HG02759 (cell line): ENCODE measurements around the gene CEP120.
"Not testable (repeated sequence)": the region's sequence is repeated elsewhere in the genome, so short reads cannot be mapped to it uniquely, and the experiment has no call there.

Experiments
- ATAC-seq: cut with Tn5 transposase; IDR thresholded peaks from one replicate; pipeline ENCODE4 v1.9.1; 2021; ENCODE audit warnings: mild to moderate bottlenecking, moderate library complexity; ENCODE audit not compliant: unreplicated experiment

The CEP120 gene

DNA sequence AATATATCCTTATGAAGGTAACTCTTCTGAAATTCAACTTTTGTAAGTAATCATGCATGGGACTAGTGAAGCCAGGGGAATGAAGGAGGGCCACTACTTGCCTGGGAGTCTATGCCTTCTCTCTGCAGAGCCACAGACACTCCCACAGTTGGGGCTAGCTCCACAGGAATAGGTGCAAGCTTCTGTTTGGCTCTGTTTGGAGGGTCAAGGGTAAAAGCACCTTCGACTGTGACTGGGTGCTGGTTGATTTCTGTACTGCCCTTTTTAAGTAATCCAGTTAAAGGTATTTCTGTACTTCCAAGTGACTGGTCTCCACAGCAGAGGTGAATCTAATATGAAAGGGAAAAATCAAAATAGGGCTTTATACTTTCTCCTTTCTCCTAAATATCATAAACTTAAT lies 32.2 kb downstream of the CEP120 start:
- ATAC-seq: no peak

DNA sequence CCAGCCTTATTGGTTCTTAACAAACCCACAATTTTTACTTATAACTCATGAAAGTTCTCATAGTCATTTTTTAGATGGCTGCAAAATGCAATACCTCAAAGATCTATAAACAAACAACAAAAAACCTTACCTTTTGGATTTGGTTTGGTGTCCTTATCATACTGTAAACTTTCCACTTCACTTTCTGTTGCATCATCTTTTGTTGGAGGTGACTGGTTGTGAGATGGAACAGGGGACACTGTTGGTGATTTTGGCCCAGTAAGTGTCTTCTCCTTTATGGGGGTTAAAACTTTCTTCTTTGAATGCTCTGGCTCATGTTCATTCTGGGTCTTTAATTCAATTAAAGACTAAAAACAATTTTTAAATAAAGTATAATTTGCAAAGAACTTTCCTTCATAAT lies 33.4 kb downstream of the CEP120 start:
- ATAC-seq: no peak

DNA sequence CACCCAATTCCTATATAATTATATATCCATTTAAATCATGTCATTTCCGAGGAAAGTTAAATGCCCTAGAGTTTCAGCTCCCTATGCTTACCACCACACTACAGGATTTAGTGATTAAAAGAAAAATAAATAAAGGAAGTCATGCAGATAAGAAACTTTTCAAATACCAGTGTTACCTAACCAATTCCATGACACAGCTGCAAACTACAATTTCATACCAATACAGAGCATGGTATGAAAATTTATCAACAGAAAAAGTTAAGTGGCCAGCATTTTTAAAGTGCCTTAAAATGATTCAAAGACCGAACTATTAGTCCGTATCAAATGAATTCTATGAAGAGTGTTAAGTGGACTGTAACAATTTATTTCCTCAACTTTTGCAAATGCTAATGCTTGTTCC lies 35.9 kb downstream of the CEP120 start:
- no peak for ATAC-seq

DNA sequence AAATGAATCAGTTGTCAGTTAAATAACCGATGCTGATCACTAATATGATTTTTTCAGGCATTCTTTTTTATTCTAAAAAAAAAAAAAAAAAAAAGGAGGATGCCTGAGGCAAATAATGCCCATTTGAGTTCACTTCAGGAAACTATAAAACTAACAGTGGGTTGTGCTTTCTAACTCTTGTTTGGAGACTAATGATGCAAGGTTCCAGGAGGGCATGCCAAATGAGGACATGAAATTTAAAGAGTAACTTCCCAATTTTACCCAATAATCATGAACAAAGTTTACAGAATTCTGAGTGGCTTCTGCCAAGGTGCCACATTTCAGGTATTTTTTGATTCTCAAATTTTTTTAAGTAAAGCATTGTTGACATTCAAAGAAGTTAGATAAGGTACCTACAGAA lies 41.0 kb downstream of the CEP120 start:
- no peak for ATAC-seq

- ATAC-seq: no peak
Observed at GRCh38 chr5:123371575-123372179, 51.5 kb downstream of the CEP120 start.

DNA sequence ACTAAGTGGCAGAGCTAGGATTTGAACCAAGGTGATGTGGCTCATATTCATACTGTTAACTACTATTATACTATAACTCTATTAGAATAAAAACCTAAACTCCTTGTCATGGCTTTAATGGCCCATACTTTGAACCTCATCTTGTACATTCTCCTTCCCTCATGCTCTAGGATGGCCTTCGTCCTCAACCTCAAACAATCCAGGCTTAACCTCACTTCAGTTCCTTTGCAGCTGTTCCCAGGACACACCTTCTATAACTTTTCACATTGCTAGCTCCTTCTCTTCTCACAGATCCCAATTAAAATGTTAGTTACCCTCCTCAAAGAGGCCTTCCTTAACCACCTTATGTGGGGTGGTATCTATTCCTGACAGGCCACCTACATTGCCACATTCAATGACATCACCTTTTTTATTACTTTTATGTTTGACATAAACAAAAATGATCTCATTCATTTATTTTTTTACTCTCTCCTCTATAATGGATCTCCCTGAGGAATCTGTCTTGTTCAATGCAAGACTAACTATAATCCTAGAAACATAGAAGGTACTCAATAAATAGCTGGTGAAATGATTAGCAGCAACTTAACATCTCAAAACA lies 53.7 kb downstream of the CEP120 start:
- ATAC-seq: no peak

DNA sequence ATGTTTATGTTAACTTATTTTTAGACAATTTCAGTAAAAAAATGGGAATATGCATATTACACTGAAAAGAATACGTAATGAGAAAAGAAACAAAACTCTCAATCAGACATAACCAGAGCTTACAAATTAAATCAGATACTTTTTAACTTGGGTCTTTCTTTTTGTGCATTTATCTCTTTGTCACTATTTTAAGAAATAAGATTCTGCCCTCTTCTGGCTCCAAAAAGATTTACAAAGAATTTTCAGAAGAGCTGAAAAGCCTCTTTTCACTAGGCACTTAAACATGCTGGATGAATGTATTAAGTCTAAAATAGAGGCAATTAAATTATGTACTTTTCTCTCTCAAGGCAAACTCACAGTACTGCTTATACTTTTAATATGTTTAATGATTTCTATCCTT lies 55.5 kb downstream of the CEP120 start:
- ATAC-seq: no peak

DNA sequence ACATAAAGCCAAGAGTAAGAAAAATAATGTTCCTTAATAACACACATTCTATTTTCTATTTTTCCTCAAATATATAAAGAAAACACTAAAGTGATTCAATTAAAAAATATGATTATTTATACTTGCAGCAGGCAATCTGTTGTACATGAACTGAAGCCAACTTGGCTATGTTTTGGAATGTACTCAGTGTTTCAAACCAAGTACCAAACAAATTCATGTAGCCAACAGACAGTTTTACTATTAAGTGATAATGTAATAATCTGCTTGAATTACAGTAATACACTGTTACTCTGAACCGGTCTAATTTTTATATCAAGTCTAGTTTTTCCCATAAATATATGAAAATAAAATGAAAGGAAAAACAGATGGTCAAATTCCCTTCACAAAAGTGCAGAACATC lies 58.0 kb downstream of the CEP120 start:
- no peak for ATAC-seq

GRCh38 chr5:123364441-123365155 lies 58.6 kb downstream of the CEP120 start:
- ATAC-seq: no peak

DNA sequence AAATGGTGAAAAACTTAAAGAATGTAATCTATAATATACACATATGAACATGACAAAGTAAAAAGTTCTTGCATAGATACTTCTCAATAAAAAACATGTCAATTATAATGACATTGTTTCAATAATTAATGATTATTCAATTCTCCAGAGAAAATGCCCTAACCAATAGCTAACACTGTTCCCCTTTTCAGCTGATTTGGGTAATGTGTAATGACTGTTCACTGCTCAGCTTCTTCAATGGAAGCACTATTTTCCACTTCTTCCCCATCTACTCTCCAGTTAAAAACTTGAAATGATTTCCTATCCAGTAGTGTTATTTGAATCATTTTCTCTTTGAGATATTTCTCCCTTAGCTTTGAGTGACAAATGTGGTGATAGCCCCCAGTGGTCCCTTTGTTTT lies 62.3 kb downstream of the CEP120 start:
- ATAC-seq: no peak

GRCh38 chr5:123360201-123360571 lies 63.0 kb downstream of the CEP120 start:
- no peak for ATAC-seq

DNA sequence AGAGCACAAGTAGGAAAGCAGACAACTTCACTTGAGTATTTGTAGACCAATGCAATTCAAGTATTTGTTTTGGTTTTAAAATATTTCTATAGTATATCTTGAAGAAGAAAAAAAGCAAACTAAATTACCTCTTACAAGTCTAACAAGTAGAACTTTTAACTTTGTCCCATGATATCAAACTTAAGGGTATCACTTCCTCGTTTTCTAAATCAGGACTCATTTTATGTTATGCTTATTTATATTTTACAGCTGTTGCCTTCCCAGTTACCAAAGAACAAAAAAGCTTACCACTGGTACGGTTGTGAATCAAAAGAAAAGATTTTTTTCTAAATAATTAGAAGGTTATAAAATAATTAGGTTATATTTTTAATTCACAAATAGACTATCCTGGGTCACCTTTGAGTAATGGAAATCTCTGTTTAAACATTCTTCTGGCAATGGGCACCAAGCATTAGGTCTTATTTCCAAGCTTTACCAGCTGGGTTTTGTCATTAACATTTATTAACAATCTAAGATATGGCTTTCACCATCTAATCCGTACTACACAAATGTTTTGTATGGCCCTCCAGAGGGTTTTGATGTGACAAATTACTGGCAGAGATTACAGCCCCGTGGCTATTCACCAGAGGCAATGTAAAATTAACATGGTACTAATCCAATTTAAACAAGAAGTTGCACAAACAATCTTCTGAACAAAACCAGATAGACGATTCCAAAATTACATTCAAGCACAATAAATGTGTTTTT lies 63.6 kb downstream of the CEP120 start:
- ATAC-seq: no peak

- no peak for ATAC-seq
Observed at GRCh38 chr5:123358751-123359150, 64.5 kb downstream of the CEP120 start.

DNA sequence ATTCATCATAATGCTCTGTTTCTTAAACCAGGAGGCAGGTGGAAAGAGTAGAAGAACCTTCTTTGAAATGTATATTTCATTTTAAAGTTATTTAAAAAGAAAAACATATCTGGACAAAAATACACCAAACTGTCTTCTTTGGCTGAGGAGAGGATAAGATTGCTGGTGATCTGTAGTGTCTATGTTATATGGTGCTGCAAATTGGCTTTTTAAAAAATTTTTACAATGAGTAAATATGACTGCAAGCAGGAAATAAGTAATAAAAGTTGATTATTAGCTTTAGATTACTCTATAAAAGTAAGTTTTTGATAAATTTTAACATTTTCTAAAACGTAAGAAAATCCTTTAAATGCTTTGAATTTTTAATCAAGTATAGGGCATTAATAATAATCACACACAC lies 64.9 kb downstream of the CEP120 start:
- ATAC-seq: no peak

DNA sequence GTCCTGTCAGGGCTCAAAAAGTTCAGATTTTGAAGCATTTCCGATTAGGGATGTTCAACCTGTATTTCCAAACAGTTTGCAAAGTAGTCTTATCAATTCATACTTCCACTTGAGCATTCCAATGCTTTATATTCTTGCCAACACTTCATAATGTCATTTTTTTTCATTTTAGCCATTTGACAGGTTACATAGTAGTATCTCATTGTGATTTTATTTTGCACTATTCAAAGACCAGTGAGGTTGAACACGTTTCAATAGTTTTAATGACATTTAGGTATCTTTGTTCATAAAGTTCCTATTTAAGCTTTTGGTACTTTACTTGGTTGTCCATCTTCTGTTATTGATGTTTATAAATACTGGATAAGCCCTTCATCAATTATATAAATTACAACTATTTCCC lies 71.4 kb downstream of the CEP120 start:
- no peak for ATAC-seq

GRCh38 chr5:123351240-123351639 lies 72.0 kb downstream of the CEP120 start:
- ATAC-seq: no peak

DNA sequence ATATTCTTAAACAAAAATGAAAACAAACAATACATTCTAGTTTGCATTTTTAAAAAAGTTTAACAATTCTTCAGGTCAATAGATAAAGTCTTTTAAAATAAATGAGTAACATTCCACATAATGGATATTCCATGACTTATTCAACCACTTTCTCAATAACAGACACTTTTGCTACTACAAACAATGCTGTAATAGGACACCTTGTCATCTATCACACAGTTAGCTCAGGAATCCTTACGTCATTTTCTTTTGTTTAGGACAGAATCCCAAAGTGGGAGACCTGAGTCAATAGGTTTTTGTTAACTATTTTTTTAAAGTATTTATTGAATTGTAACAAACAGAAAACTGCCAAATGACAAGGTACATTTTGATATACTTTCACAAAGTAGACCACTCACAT lies 72.5 kb downstream of the CEP120 start:
- no peak for ATAC-seq

DNA sequence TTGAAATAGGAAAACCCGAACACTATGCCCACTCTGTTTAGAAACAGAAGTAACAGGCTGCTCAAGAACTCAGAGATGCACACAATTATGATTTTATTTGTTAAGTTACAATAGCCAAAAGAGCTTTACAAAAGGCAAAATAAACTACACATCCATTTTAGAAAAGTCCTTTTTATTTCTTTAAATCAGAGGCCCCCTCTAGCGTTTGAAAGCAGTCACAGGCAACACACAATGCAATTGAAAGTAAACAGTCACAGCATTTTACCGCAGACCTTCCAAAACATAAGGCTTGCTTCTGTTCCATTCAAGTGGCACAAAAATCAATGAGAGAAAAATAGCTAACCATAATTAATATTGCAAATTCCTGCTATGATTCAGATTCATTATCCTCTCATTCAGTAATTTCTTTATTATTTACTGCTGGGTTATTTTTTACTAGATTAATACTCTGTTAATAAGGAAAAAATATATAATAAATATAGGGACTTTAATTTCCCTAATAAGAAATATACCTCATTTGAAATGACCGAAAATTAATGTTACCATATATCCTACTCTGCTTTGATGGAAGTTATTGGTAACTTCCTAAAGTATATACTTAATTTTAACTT lies 78.3 kb downstream of the CEP120 start:
- no peak for ATAC-seq

GRCh38 chr5:123340928-123341327 lies 82.3 kb downstream of the CEP120 start:
- no peak for ATAC-seq

DNA sequence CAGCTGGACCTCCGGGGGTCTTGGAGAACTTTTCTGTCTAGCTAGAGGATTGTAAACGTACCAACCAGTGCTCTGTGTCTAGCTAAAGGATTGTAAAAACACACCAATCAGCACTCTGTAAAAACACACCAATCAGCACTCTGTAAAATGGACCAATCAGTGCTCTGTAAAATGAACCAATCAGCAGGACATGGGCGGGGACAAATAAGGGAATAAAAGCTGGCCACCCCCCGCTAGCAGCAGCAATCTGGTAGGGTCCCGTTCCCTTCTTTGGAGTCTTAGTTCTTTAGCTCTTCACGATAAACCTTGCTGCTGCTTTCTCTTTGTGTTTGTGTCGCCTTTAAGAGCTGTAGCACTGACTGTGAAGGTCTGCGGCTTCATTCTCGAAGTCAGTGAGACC lies 114.8 kb downstream of the CEP120 start:
- ATAC-seq: not testable (repeated sequence)

DNA sequence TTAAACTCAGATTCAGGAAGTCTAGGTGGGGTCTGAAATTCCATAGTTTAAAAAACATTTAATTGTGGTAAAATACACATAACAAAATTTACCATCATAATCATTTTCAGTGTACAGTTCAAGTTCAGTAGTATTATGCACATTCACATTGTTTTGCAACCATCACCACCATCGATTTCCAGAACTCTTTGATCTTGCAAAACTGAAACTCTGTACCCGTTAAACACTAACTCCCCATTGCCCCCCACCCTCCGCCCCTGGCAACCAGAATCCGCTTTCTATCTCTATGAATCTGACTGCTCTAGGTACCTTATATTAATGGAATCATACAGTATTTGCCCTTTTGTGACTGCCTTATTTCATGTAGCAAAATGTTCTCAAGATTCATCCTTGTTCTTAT lies 117.5 kb downstream of the CEP120 start:
- no peak for ATAC-seq
